H1 (cell line): Measurements from ENCODE around the gene ADGRF5. TPM values are rescaled to one million over a fixed set of nuclear protein-coding genes. Genes with fewer than 3 reads are reported as not detected.
"Not testable (repeated sequence)": the region's sequence is repeated elsewhere in the genome, so short reads cannot be mapped to it uniquely, and the experiment has no call there.

Experiments
- CTCF ChIA-PET: fragments of 300-600 bp; sonication (Branson Sonifier 250); formaldehyde crosslinking; loops from one replicate; lab custom pipeline; 2021; ENCODE audit not compliant: partially characterized antibody; lab: Charles Lee
- POLR2A ChIA-PET: fragments of 300-600 bp; sonication (Branson Sonifier 250); formaldehyde crosslinking; loops from one replicate; lab custom pipeline; 2021; ENCODE audit warnings: inconsistent platforms; ENCODE audit not compliant: partially characterized antibody; lab: Charles Lee
- DNase-seq, 2 experiments: peaks; one replicate each; pipeline versions ENCODE4 v3.0.0 to v3.0.0-alpha.2; 2010 to 2022; ENCODE audit warnings: low spot score in 2 of 2, low read depth in 1 of 2, mixed read lengths in 1 of 2
- FAIRE-seq: peaks from 2 replicates; lab custom pipeline; 2011; peaks lifted over from hg19 to GRCh38; lab: Jason Lieb, UNC
- H2AFZ ChIP-seq: 2 replicates; pipeline ENCODE4 v1.8.1; 2012; ENCODE audit warnings: low read length, inconsistent platforms
- H2AK5ac ChIP-seq: 2 replicates; pipeline ENCODE4 v1.6.1; 2013; ENCODE audit warnings: low read depth, low read length
- H2BK120ac ChIP-seq: replicated peaks from 2 replicates; pipeline ENCODE3; 2013; ENCODE audit warnings: low read depth, low read length, inconsistent platforms
- H2BK12ac ChIP-seq: 2 replicates; pipeline ENCODE4 v1.6.1; 2013; ENCODE audit warnings: low read depth, low read length
- H2BK15ac ChIP-seq: 2 replicates; pipeline ENCODE4 v1.6.1; 2013; ENCODE audit warnings: low read length
- H2BK20ac ChIP-seq: 2 replicates; pipeline ENCODE4 v1.6.1; 2013; ENCODE audit warnings: low read length
- H2BK5ac ChIP-seq: 2 replicates; pipeline ENCODE4 v1.6.1; 2013; ENCODE audit warnings: low read depth, low read length
- H3K14ac ChIP-seq: 2 replicates; pipeline ENCODE4 v1.6.1; 2013; ENCODE audit warnings: inconsistent platforms; ENCODE audit not compliant: insufficient read length
- H3K18ac ChIP-seq: 2 replicates; pipeline ENCODE4 v1.6.1; 2013; ENCODE audit warnings: low read length; ENCODE audit errors: extremely low read depth
- H3K23ac ChIP-seq: 2 replicates; pipeline ENCODE4 v1.6.1; 2013; ENCODE audit warnings: inconsistent platforms; ENCODE audit not compliant: insufficient read length
- H3K23me2 ChIP-seq: 2 replicates; pipeline ENCODE4 v1.6.1; 2013; ENCODE audit warnings: low read depth, low read length
- H3K27ac ChIP-seq: 2 replicates; pipeline ENCODE4 v1.6.1; 2011; ENCODE audit warnings: low read depth, low read length, inconsistent platforms
- H3K27me3 ChIP-seq, 4 experiments: replicated peaks in 1 of 4; 1 replicate in 1 of 4; 2 replicates in 3 of 4; pipeline versions ENCODE4 v1.6.1 to v1.8.1; 2011 to 2013; ENCODE audit warnings: low read length in 3 of 4, mild to moderate bottlenecking in 3 of 4, inconsistent platforms in 2 of 4, mixed read lengths in 2 of 4, moderate library complexity in 1 of 4; ENCODE audit not compliant: control insufficient read depth in 3 of 4, insufficient read depth in 3 of 4; ENCODE audit errors: extremely low read depth in 1 of 4
- H3K36me3 ChIP-seq, 4 experiments: 2 replicates each; pipeline versions ENCODE4 v1.6.1 to v1.8.1; 2011 to 2013; ENCODE audit warnings: mild to moderate bottlenecking in 4 of 4, low read length in 3 of 4, moderate library complexity in 2 of 4, control low read depth in 1 of 4, inconsistent platforms in 1 of 4; ENCODE audit not compliant: insufficient read depth in 4 of 4, control insufficient read depth in 2 of 4
- H3K4ac ChIP-seq: replicated peaks from 2 replicates; pipeline ENCODE3; 2013; ENCODE audit warnings: low read length, low read depth, mixed read lengths, inconsistent platforms; ENCODE audit not compliant: insufficient read length
- H3K4me1 ChIP-seq, 4 experiments: replicated peaks in 1 of 4; 1 replicate in 1 of 4; 2 replicates in 3 of 4; pipeline versions ENCODE4 v1.6.1 to v1.8.1; 2011 to 2013; ENCODE audit warnings: low read length in 3 of 4, inconsistent platforms in 2 of 4, mixed read lengths in 1 of 4; ENCODE audit not compliant: insufficient read depth in 4 of 4, control insufficient read depth in 3 of 4
- H3K4me2 ChIP-seq, 2 experiments: 2 replicates each; pipeline versions ENCODE4 v1.6.1 to v1.8.1; 2011 to 2013; ENCODE audit warnings: low read depth in 2 of 2, low read length in 2 of 2, control low read depth in 1 of 2, inconsistent platforms in 1 of 2, mild to moderate bottlenecking in 1 of 2; ENCODE audit not compliant: insufficient read depth in 1 of 2
- H3K4me3 ChIP-seq, 4 experiments: fragments of 200-600, 300-600 bp in 1 of 4; sonication (generic), shearing (Covaris generic), sonication (Bioruptor Twin) in 1 of 4; 2 replicates each; pipeline versions ENCODE4 v1.5.1 to v1.8.1; 2011 to 2016; ENCODE audit warnings: low read length in 4 of 4, low read depth in 3 of 4, control low read depth in 2 of 4, inconsistent platforms in 2 of 4, mild to moderate bottlenecking in 2 of 4, mixed read lengths in 1 of 4, moderate library complexity in 1 of 4; ENCODE audit not compliant: insufficient read depth in 2 of 4; ENCODE audit errors: extremely low read depth in 1 of 4
- H3K56ac ChIP-seq: replicated peaks from 2 replicates; pipeline ENCODE3; 2013; ENCODE audit warnings: low read depth, mild to moderate bottlenecking, mixed read lengths, low read length, inconsistent platforms; ENCODE audit not compliant: insufficient read length
- H3K79me1 ChIP-seq: 2 replicates; pipeline ENCODE4 v1.6.1; 2013; ENCODE audit warnings: low read depth, low read length, control low read depth
- H3K79me2 ChIP-seq, 2 experiments: 2 replicates each; pipeline versions ENCODE4 v1.6.1 to v1.8.1; 2012 to 2013; ENCODE audit warnings: low read length in 2 of 2, mild to moderate bottlenecking in 2 of 2, inconsistent platforms in 1 of 2; ENCODE audit not compliant: insufficient read depth in 2 of 2, control insufficient read depth in 1 of 2
- H3K9ac ChIP-seq, 4 experiments: replicated peaks in 1 of 4; 1 replicate in 1 of 4; 2 replicates in 3 of 4; pipeline versions ENCODE4 v1.6.1 to v1.8.1; 2011 to 2013; ENCODE audit warnings: low read depth in 3 of 4, low read length in 3 of 4, control low read depth in 2 of 4, mild to moderate bottlenecking in 2 of 4, moderate library complexity in 2 of 4, inconsistent platforms in 1 of 4; ENCODE audit errors: extremely low read depth in 1 of 4
- H3K9me3 ChIP-seq, 2 experiments: 2 replicates each; pipeline versions ENCODE4 v1.6.1 to v1.8.1; 2012 to 2013; ENCODE audit warnings: mild to moderate bottlenecking in 2 of 2, moderate library complexity in 2 of 2, control low read depth in 1 of 2, inconsistent platforms in 1 of 2, low read depth in 1 of 2, low read length in 1 of 2, mixed read lengths in 1 of 2; ENCODE audit not compliant: insufficient read depth in 2 of 2
- H4K20me1 ChIP-seq, 2 experiments: replicated peaks in 1 of 2; 2 replicates each; pipeline versions ENCODE3 to v1.8.1; 2011 to 2013; ENCODE audit warnings: inconsistent platforms in 2 of 2, low read length in 2 of 2, mild to moderate bottlenecking in 1 of 2; ENCODE audit not compliant: insufficient read depth in 2 of 2, control insufficient read depth in 1 of 2
- H4K5ac ChIP-seq: 2 replicates; pipeline ENCODE4 v1.6.1; 2013; ENCODE audit warnings: low read length, low read depth, mixed read lengths, inconsistent platforms; ENCODE audit not compliant: insufficient read length
- H4K8ac ChIP-seq: 2 replicates; pipeline ENCODE4 v1.8.0; 2013; ENCODE audit warnings: mild to moderate bottlenecking, moderate library complexity, low read length, inconsistent platforms; ENCODE audit not compliant: insufficient read depth; ENCODE audit errors: extremely low read depth
- H4K91ac ChIP-seq: replicated peaks from 2 replicates; pipeline ENCODE3; 2013; ENCODE audit warnings: low read length, mixed read lengths, inconsistent platforms; ENCODE audit not compliant: insufficient read length
- WGBS, 2 experiments: shearing (Covaris generic) in 1 of 2; methylation state at CpG; one replicate each; pipeline versions ENCODE4 v1.1.6 to v1.1.7; 2013 to 2015; ENCODE audit warnings: low lambda C conversion rate in 2 of 2, mixed read lengths in 2 of 2, inconsistent platforms in 1 of 2, low coverage in 1 of 2, missing lambda C conversion rate in 1 of 2; ENCODE audit not compliant: insufficient replicate concordance in 2 of 2, insufficient coverage in 1 of 2, insufficient read length in 1 of 2; ENCODE audit errors: extremely low coverage in 1 of 2, missing lambda C conversion rate in 1 of 2; 5-methylcytosine and 5-hydroxymethylcytosine counted together
- polyA plus RNA-seq, 7 experiments: library from polyadenylated mRNA; depleted of rRNA in 3 of 7; stranded (reverse) in 5 of 7; unstranded in 2 of 7; fragments of >200 nt in 5 of 7; fragments of 200-250 nt in 2 of 7; gene quantifications; 1 replicate in 5 of 7; 2 replicates in 1 of 7; 4 replicates in 1 of 7; pipeline versions ENCODE4 v1.2.1 to v1.2.3, GENCODE V29; 2011 to 2013; ENCODE audit warnings: missing spikeins in 2 of 7, mixed read lengths in 2 of 7
- total RNA-seq: library from RNA; stranded (reverse); fragmentation: NEBNext Ultra II Directional; extraction: Animal tissue kit (Norgen Biotek cat#: 25700); gene quantifications from 2 replicates; pipeline ENCODE4 v1.2.1, GENCODE V29; 2021

The ADGRF5 gene
- total and polyA plus RNA-seq, 2 of the 8 experiments (the other 6 are each of a cell fraction or from before 2014, with no cell fraction given): 0.06 TPM; not detected in 1

- FAIRE-seq, H2AK5ac ChIP-seq, H2AFZ ChIP-seq, H4K5ac ChIP-seq, H3K27ac ChIP-seq, H3K4ac ChIP-seq, H3K23me2 ChIP-seq, DNase-seq, H4K20me1 ChIP-seq, H3K36me3 ChIP-seq, H3K18ac ChIP-seq, H4K91ac ChIP-seq, H4K8ac ChIP-seq, H3K9ac ChIP-seq, H3K9me3 ChIP-seq, H3K4me2 ChIP-seq, H2BK15ac ChIP-seq, POLR2A ChIA-PET, H3K56ac ChIP-seq, H3K27me3 ChIP-seq, H2BK20ac ChIP-seq, H2BK120ac ChIP-seq, H3K4me1 ChIP-seq, H2BK5ac ChIP-seq, H3K4me3 ChIP-seq, H3K23ac ChIP-seq, H3K14ac ChIP-seq, H3K79me2 ChIP-seq, H2BK12ac ChIP-seq, H3K79me1 ChIP-seq: not testable (repeated sequence)
- CTCF ChIA-PET: interaction anchor here (1.0 to 1.2 kb wide), 2 partner anchors 11 to 130 kb away, joined by 3 to 4 read pairs; no protein-coding TSS in a partner anchor
- 91% methylated on average over 4 of the region's 4 CpGs; no CpG with 5 or more reads in 1 of the 2 experiments for WGBS, 2 experiments
Measured at GRCh38 chr6:46851576-46851975, 70.2 kb downstream of the ADGRF5 start.
